K562 (cell line): ENCODE results near the gene NKG7. TPM values are rescaled to one million over a fixed set of nuclear protein-coding genes. Genes with fewer than 3 reads are reported as not detected.
A peak's percentile ranks its signal among the peaks of the same experiment; 100 is the strongest.

ENCODE experiments used
- BRD4 ChIP-seq: fragments of 200-600 bp; sonication (generic); IDR thresholded peaks from 2 replicates; pipeline ENCODE4 v1.6.1; 2017; ENCODE audit warnings: inconsistent platforms
- FOXA3 ChIP-seq, 2 experiments: fragments of 450-650 bp in 1 of 2; sonication (generic) in 1 of 2; formaldehyde crosslinking; IDR thresholded peaks in 1 of 2; conservative IDR thresholded peaks in 1 of 2; 2 replicates each; pipeline versions ENCODE4 v1.4.0 to v1.8.0; 2020 to 2022; ENCODE audit warnings: mild to moderate bottlenecking in 2 of 2, missing genetic modification reagents in 1 of 2
- HNRNPL ChIP-seq: fragments of 200-400 bp; formaldehyde crosslinking; IDR thresholded peaks from 2 replicates; pipeline ENCODE4 v1.6.1; 2017; ENCODE audit warnings: low read depth, mild to moderate bottlenecking, low read length
- JUN ChIP-seq, 2 experiments: sonication (generic) in 1 of 2; formaldehyde crosslinking in 1 of 2; IDR thresholded peaks; 2 replicates each; pipeline versions ENCODE4 v1.6.1 to v1.8.0; 2012 to 2022; ENCODE audit warnings: borderline replicate concordance in 2 of 2, mild to moderate bottlenecking in 2 of 2, improper control_type of control experiment in 1 of 2, low read depth in 1 of 2, low read length in 1 of 2, missing genetic modification reagents in 1 of 2
- MAFK ChIP-seq: IDR thresholded peaks from 2 replicates; pipeline ENCODE4 v1.6.1; 2011; ENCODE audit warnings: low read length, improper control_type of control experiment
- NCOA6 ChIP-seq: fragments of 450-650 bp; IDR thresholded peaks from 2 replicates; pipeline ENCODE4 v1.6.1; 2017; ENCODE audit warnings: mild to moderate bottlenecking
- NFIC ChIP-seq: fragments of 450-650 bp; IDR thresholded peaks from 2 replicates; pipeline ENCODE4 v1.6.1; 2017; ENCODE audit warnings: mild to moderate bottlenecking, inconsistent platforms
- NR2F6 ChIP-seq: fragments of 450-650 bp; formaldehyde crosslinking; IDR thresholded peaks from 2 replicates; pipeline ENCODE4 v1.4.0; 2020; ENCODE audit warnings: mild to moderate bottlenecking
- PBX2 ChIP-seq, 2 experiments: IDR thresholded peaks in 1 of 2; conservative IDR thresholded peaks in 1 of 2; 2 replicates each; pipeline ENCODE4 v1.6.1; 2016; ENCODE audit warnings: low read depth in 2 of 2, mild to moderate bottlenecking in 1 of 2, missing compliant biosample characterization in 1 of 2, missing genetic modification characterization in 1 of 2, moderate library complexity in 1 of 2
- PHF8 ChIP-seq: fragments of 200-600 bp; sonication (generic); IDR thresholded peaks from 2 replicates; pipeline ENCODE4 v1.6.1; 2012; ENCODE audit warnings: mixed run types, mild to moderate bottlenecking, inconsistent platforms, low read length, moderate library complexity, borderline replicate concordance
- POLR2AphosphoS5 ChIP-seq: IDR thresholded peaks from 2 replicates; pipeline ENCODE4 v1.6.1; 2011; ENCODE audit warnings: mild to moderate bottlenecking, low read depth, low read length, moderate library complexity; ENCODE audit not compliant: control insufficient read depth, insufficient read depth
- RFX5 ChIP-seq: IDR thresholded peaks from 2 replicates; pipeline ENCODE4 v1.6.1; 2011; ENCODE audit warnings: low read depth, mild to moderate bottlenecking, improper control_type of control experiment, low read length
- SMARCA4 ChIP-seq: fragments of 450-650 bp; IDR thresholded peaks from 2 replicates; pipeline ENCODE4 v1.6.1; 2016
- SNAPC5 ChIP-seq: fragments of 250-450 bp; sonication (Bioruptor Pico); IDR thresholded peaks from 2 replicates; pipeline ENCODE4 v1.8.0; 2021; ENCODE audit warnings: moderate library complexity, mild to moderate bottlenecking, inconsistent platforms
- THRAP3 ChIP-seq: fragments of 450-650 bp; IDR thresholded peaks from 2 replicates; pipeline ENCODE4 v1.6.1; 2016; ENCODE audit warnings: mild to moderate bottlenecking, inconsistent platforms, borderline replicate concordance
- TOE1 ChIP-seq, 2 experiments: fragments of 450-650 bp in 1 of 2; sonication (generic) in 1 of 2; formaldehyde crosslinking in 1 of 2; IDR thresholded peaks; 2 replicates each; pipeline versions ENCODE4 v1.7.1 to v1.8.0; 2016 to 2022; ENCODE audit warnings: borderline replicate concordance in 2 of 2, mild to moderate bottlenecking in 2 of 2, antibody characterized with exemption in 1 of 2, inconsistent platforms in 1 of 2, low read depth in 1 of 2, missing genetic modification reagents in 1 of 2, moderate library complexity in 1 of 2
- ZBTB12 ChIP-seq: fragments of 250-450 bp; sonication (Bioruptor Pico); IDR thresholded peaks from 2 replicates; pipeline ENCODE4 v1.4.0; 2020
- ZBTB5 ChIP-seq: fragments of 450-650 bp; IDR thresholded peaks from 2 replicates; pipeline ENCODE4 v1.6.1; 2017; ENCODE audit warnings: antibody characterized with exemption
- ZFP1 ChIP-seq: fragments of 450-650 bp; formaldehyde crosslinking; IDR thresholded peaks from 2 replicates; pipeline ENCODE4 v1.4.0; 2020; ENCODE audit warnings: mild to moderate bottlenecking, mixed read lengths
- ZNF174 ChIP-seq: fragments of 250-450 bp; sonication (Bioruptor Pico); IDR thresholded peaks from 2 replicates; pipeline ENCODE4 v1.4.0; 2020; ENCODE audit warnings: mild to moderate bottlenecking
- ZNF239 ChIP-seq: fragments of 250-450 bp; sonication (Bioruptor Pico); IDR thresholded peaks from 2 replicates; pipeline ENCODE4 v1.4.0; 2020; ENCODE audit warnings: mild to moderate bottlenecking
- ZNF347 ChIP-seq: fragments of 450-650 bp; formaldehyde crosslinking; IDR thresholded peaks from 2 replicates; pipeline ENCODE4 v1.4.0; 2020; ENCODE audit warnings: low read depth, mild to moderate bottlenecking, moderate library complexity
- ZNF76 ChIP-seq: fragments of 250-450 bp; sonication (Bioruptor Pico); IDR thresholded peaks from 2 replicates; pipeline ENCODE4 v1.4.0; 2020; ENCODE audit warnings: mild to moderate bottlenecking, moderate library complexity, borderline replicate concordance
- polyA plus RNA-seq, 8 experiments: library from polyadenylated mRNA; depleted of rRNA in 4 of 8; stranded (reverse) in 5 of 8; unstranded in 3 of 8; fragments of >200 nt; fragmentation: Nextera tagmentation in 2 of 8; fragmentation: Illumina TruSeq in 1 of 8; extraction: Ambion mirVana in 2 of 8; extraction: Trizol in 1 of 8; gene quantifications; 2 replicates each; pipeline versions ENCODE4 v1.2.1 to v1.2.3, GENCODE V29; 2011 to 2014; ENCODE audit warnings: inconsistent platforms in 1 of 8, missing spikeins in 1 of 8
- total RNA-seq, 7 experiments: library from RNA; depleted of rRNA in 6 of 7; stranded (reverse); fragments of >200 nt in 6 of 7; fragmentation: Illumina TruSeq in 2 of 7; extraction: Trizol in 2 of 7; gene quantifications; 2 replicates each; pipeline versions ENCODE4 v1.2.1 to v1.2.3, GENCODE V29; 2011 to 2021; ENCODE audit warnings: low replicate concordance in 1 of 7

Gene NKG7
- total and polyA plus RNA-seq, 9 of the 15 experiments (the other 6 are each of a cell fraction or from before 2014, with no cell fraction given): 0.30 to 0.70 (median 0.51) TPM; not detected in 2

- TF ChIP-seq ZBTB12 (no peak), THRAP3 (peak; percentile 87; the same call in 1 of the 2 replicates), ZNF76 (0 out of 2 replicates have a peak, but pooled peaks have one; percentile 62), SNAPC5 (CRISPR knock-in tag) (no peak), NR2F6 (no peak), ZNF347 (CRISPR knock-in tag) (no peak), ZNF174 (no peak), BRD4 (no peak), NCOA6 (no peak), JUN (IDR thresholded peaks at IDR 0.05; ENCODE audit: borderline replicate concordance, low read depth, low read length) (no peak), JUN (CRISPR knock-in tag; IDR thresholded peaks at IDR 0.05; ENCODE audit: borderline replicate concordance) (no peak), HNRNPL (no peak), ZNF239 (0 out of 2 replicates have a peak, but pooled peaks have one; percentile 9), RFX5 (no peak), TOE1 (IDR thresholded peaks at IDR 0.05; ENCODE audit: borderline replicate concordance) (peak; percentile 67), TOE1 (CRISPR knock-in tag; IDR thresholded peaks at IDR 0.05; ENCODE audit: borderline replicate concordance, low read depth) (no peak), SMARCA4 (peak; percentile 58), PHF8 (no peak), PBX2 (CRISPR knock-in tag; IDR thresholded peaks at IDR 0.05; ENCODE audit: low read depth) (no peak), PBX2 (tag; conservative IDR thresholded peaks at IDR 0.05; ENCODE audit: low read depth) (no peak), NFIC (peak; percentile 23; the same call in 1 of the 2 replicates), ZFP1 (no peak), ZBTB5 (peak; percentile 74; the same call in 1 of the 2 replicates), MAFK (no peak), FOXA3 (CRISPR knock-in tag; conservative IDR thresholded peaks at IDR 0.05 in 1 of 2, IDR thresholded peaks at IDR 0.05 in 1 of 2) (0 out of 4 replicates have a peak, but pooled peaks of 1 of the 2 experiments have one; percentile 9), POLR2AphosphoS5 (no peak)
These were observed 33.2 kb downstream of the NKG7 start (continued) for GRCh38 chr19:51339313-51339686.
